K562 (cell line): ENCODE data around the gene LEPR. TPM values are rescaled to one million over a fixed set of nuclear protein-coding genes. Genes with fewer than 3 reads are reported as not detected.

Experiments
- ATAC-seq: fragments of 200-7000 bp; cut with Tn5 transposase; 3 replicates; pipeline ENCODE4 v1.9.1; 2020; ENCODE audit warnings: moderate library complexity
- BruUV-seq: library from RNA; stranded (reverse); fragments of 400-500 nt; replicated peaks from 2 replicates; lab custom pipeline; 2021; lab: Mats Ljungman, UMichigan
- CTCF ChIA-PET: fragments of 300-600 bp; formaldehyde crosslinking; extraction: SDS; loops from one replicate; lab custom pipeline; 2021; ENCODE audit warnings: low intra/inter-chr PET ratio; lab: Yijun Ruan, JAX
- POLR2A ChIA-PET: fragments of 300-600, 350-650 bp; sonication (Branson Sonifier 250); formaldehyde crosslinking; extraction: SDS; loops from one replicate; lab custom pipeline; 2021; ENCODE audit warnings: antibody characterized with exemption, inconsistent platforms; lab: Yijun Ruan, JAX
- DNase-seq, 4 experiments: peaks; one replicate each; pipeline versions ENCODE4 v3.0.0 to v3.0.0-alpha.2; 2011 to 2018; ENCODE audit warnings: low spot score in 3 of 4, mixed read lengths in 3 of 4; ENCODE audit errors: extremely low read depth in 1 of 4
- FAIRE-seq: peaks from 2 replicates; lab custom pipeline; 2011; peaks lifted over from hg19 to GRCh38; lab: Jason Lieb, UNC
- H2AFZ ChIP-seq: 2 replicates; pipeline ENCODE4 v1.6.0; 2011; ENCODE audit warnings: low read depth, low read length, control low read depth, inconsistent platforms
- H3K27ac ChIP-seq: fragments of 200-600 bp; 3 replicates; pipeline ENCODE4 v1.8.0; 2011; ENCODE audit warnings: low read depth, mild to moderate bottlenecking, control low read depth, inconsistent platforms, low read length, moderate library complexity, mixed read lengths; ENCODE audit errors: extremely low read depth
- H3K27me3 ChIP-seq, 2 experiments: fragments of 300-600 bp in 1 of 2; 2 replicates in 1 of 2; 3 replicates in 1 of 2; pipeline versions ENCODE4 v1.6.0 to v1.8.0; 2011; ENCODE audit warnings: inconsistent platforms in 2 of 2, low read length in 2 of 2, mild to moderate bottlenecking in 1 of 2, mixed read lengths in 1 of 2, moderate library complexity in 1 of 2; ENCODE audit not compliant: control insufficient read depth in 2 of 2, insufficient read depth in 2 of 2
- H3K36me3 ChIP-seq: fragments of 300-600 bp; 3 replicates; pipeline ENCODE4 v1.8.0; 2011; ENCODE audit warnings: mild to moderate bottlenecking, low read length, inconsistent platforms; ENCODE audit not compliant: control insufficient read depth, insufficient read depth
- H3K4me1 ChIP-seq, 2 experiments: fragments of 200-600 bp in 1 of 2; replicated peaks in 1 of 2; 2 replicates in 1 of 2; 3 replicates in 1 of 2; pipeline versions ENCODE4 v1.5.1 to v1.8.0; 2011; ENCODE audit warnings: inconsistent platforms in 2 of 2, low read length in 2 of 2, mild to moderate bottlenecking in 1 of 2, mixed read lengths in 1 of 2, moderate library complexity in 1 of 2; ENCODE audit not compliant: control insufficient read depth in 2 of 2, insufficient read depth in 2 of 2
- H3K4me2 ChIP-seq: 2 replicates; pipeline ENCODE4 v1.6.1; 2011; ENCODE audit warnings: low read length, control low read depth, inconsistent platforms, mixed read lengths; ENCODE audit not compliant: insufficient read depth
- H3K4me3 ChIP-seq: fragments of 200-600 bp; sonication (generic), shearing (Covaris generic); 2 replicates; pipeline ENCODE4 v1.5.1; 2016; ENCODE audit warnings: control low read depth, inconsistent platforms
- H3K79me2 ChIP-seq: fragments of 200-600 bp; 3 replicates; pipeline ENCODE4 v1.8.0; 2011; ENCODE audit warnings: low read length, inconsistent platforms; ENCODE audit not compliant: control insufficient read depth, insufficient read depth
- H3K9ac ChIP-seq, 2 experiments: 2 replicates each; pipeline versions ENCODE4 v1.6.0 to v1.6.1; 2011; ENCODE audit warnings: low read depth in 2 of 2, low read length in 2 of 2, control low read depth in 1 of 2, inconsistent platforms in 1 of 2, mild to moderate bottlenecking in 1 of 2, mixed read lengths in 1 of 2; ENCODE audit not compliant: insufficient read depth in 1 of 2
- H3K9me1 ChIP-seq: one replicate; pipeline ENCODE4 v1.6.0; 2011; ENCODE audit warnings: inconsistent platforms, mild to moderate bottlenecking, low read length, moderate library complexity; ENCODE audit not compliant: control insufficient read depth, insufficient read depth
- H3K9me3 ChIP-seq: replicated peaks from 2 replicates; pipeline ENCODE4 v1.5.1; 2011; ENCODE audit warnings: low read depth, low read length, inconsistent platforms; ENCODE audit not compliant: control insufficient read depth, insufficient read depth
- H4K20me1 ChIP-seq: replicated peaks from 2 replicates; pipeline ENCODE4 v1.6.1; 2011; ENCODE audit warnings: low read length, inconsistent platforms, mixed read lengths; ENCODE audit not compliant: control insufficient read depth, insufficient read depth
- KLF10 ChIP-seq: fragments of 250-450 bp; sonication (Bioruptor Pico); IDR thresholded peaks from 2 replicates; pipeline ENCODE4 v1.6.1; 2021; ENCODE audit warnings: matching md5 sums
- NFIC ChIP-seq: fragments of 450-650 bp; IDR thresholded peaks from 2 replicates; pipeline ENCODE4 v1.6.1; 2017; ENCODE audit warnings: mild to moderate bottlenecking, inconsistent platforms
- POLR2A ChIP-seq: fragments of 450-650 bp; conservative IDR thresholded peaks from 2 replicates; pipeline ENCODE4 v1.6.1; 2016
- POLR2H ChIP-seq: IDR thresholded peaks from 2 replicates; pipeline ENCODE4 v1.6.1; 2016; ENCODE audit warnings: missing genetic modification characterization, low read depth, mild to moderate bottlenecking, control low read depth, missing compliant biosample characterization, moderate library complexity
- RB1 ChIP-seq: fragments of 450-650 bp; IDR thresholded peaks from 2 replicates; pipeline ENCODE4 v1.6.1; 2017; ENCODE audit warnings: low read depth, mild to moderate bottlenecking
- RFX5 ChIP-seq: IDR thresholded peaks from 2 replicates; pipeline ENCODE4 v1.6.1; 2011; ENCODE audit warnings: low read depth, mild to moderate bottlenecking, improper control_type of control experiment, low read length
- TOE1 ChIP-seq, 2 experiments: fragments of 450-650 bp in 1 of 2; sonication (generic) in 1 of 2; formaldehyde crosslinking in 1 of 2; IDR thresholded peaks; 2 replicates each; pipeline versions ENCODE4 v1.7.1 to v1.8.0; 2016 to 2022; ENCODE audit warnings: borderline replicate concordance in 2 of 2, mild to moderate bottlenecking in 2 of 2, antibody characterized with exemption in 1 of 2, inconsistent platforms in 1 of 2, low read depth in 1 of 2, missing genetic modification reagents in 1 of 2, moderate library complexity in 1 of 2
- ZNF778 ChIP-seq: fragments of 450-650 bp; formaldehyde crosslinking; IDR thresholded peaks from 2 replicates; pipeline ENCODE4 v1.4.0; 2020; ENCODE audit warnings: mild to moderate bottlenecking, moderate library complexity
- WGBS: fragments of 100-300 bp; shearing (Covaris generic); methylation state at CpG from one replicate; pipeline ENCODE4 v1.1.6; 2016; ENCODE audit warnings: low coverage, mixed read lengths; ENCODE audit not compliant: insufficient coverage; ENCODE audit errors: missing lambda C conversion rate; 5-methylcytosine and 5-hydroxymethylcytosine counted together
- in situ Hi-C: fragments of 300-500 bp; cut with MboI; formaldehyde crosslinking; loops from 4 replicates; pipeline ENCODE4 v1.15.0; 2018; ENCODE audit warnings: inconsistent platforms, mixed read lengths
- intact Hi-C: fragments of 100-400 bp; cut with micrococcal nuclease; formaldehyde crosslinking; loops from 2 replicates; pipeline ENCODE4 v1.14.2; 2022
- polyA plus RNA-seq, 8 experiments: library from polyadenylated mRNA; depleted of rRNA in 4 of 8; stranded (reverse) in 5 of 8; unstranded in 3 of 8; fragments of >200 nt; fragmentation: Nextera tagmentation in 2 of 8; fragmentation: Illumina TruSeq in 1 of 8; extraction: Ambion mirVana in 2 of 8; extraction: Trizol in 1 of 8; gene quantifications; 2 replicates each; pipeline versions ENCODE4 v1.2.1 to v1.2.3, GENCODE V29; 2011 to 2014; ENCODE audit warnings: inconsistent platforms in 1 of 8, missing spikeins in 1 of 8
- total RNA-seq, 7 experiments: library from RNA; depleted of rRNA in 6 of 7; stranded (reverse); fragments of >200 nt in 6 of 7; fragmentation: Illumina TruSeq in 2 of 7; extraction: Trizol in 2 of 7; gene quantifications; 2 replicates each; pipeline versions ENCODE4 v1.2.1 to v1.2.3, GENCODE V29; 2011 to 2021; ENCODE audit warnings: low replicate concordance in 1 of 7

The LEPR gene
- total and polyA plus RNA-seq, 9 of the 15 experiments (the other 6 are each of a cell fraction or from before 2014, with no cell fraction given), result 12.2 to 111 (median 43.1) TPM

DNA sequence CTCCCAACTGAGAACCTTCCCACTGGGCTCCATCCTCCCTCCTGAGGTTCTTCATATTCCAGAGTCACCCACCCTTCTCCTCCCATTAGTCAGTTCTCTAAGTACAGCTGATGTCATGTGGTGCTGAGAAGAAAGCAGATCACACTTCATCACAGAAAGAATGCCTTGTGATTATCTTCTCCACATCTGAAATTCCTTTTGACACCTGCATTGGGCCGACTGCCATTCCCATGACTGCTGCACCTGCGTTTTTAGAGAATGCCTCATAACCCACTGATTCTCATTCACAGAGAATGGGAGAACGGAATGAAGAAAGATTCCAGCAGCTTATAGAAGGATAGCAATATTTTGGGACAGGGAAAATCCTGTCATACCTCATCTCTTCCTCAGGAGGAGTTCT, 14.3 kb downstream of the LEPR start:
- no peak overlapping the region for H3K4me3 ChIP-seq
- peaks cover 6 to 11% of the 10 kb centered on the region in 2 experiments; a peak in 4 of 5 replicates for H3K4me1 ChIP-seq
- TF ChIP-seq RB1, result no peak
- TF ChIP-seq POLR2A, result peak; percentile 39; the same call in 1 of the 2 replicates
- TF ChIP-seq, all 486 proteins: peak for 1
- no peaks in the 10 kb centered on the region for H3K9me3 ChIP-seq
- ChIA-PET POLR2A (interaction anchor here (0.6 to 0.9 kb wide), 3 partner anchors 16 to 106 kb away, joined by 3 read pairs; no protein-coding TSS in a partner anchor), CTCF (no interaction called here)
- peaks cover 62% of the 10 kb centered on the region for H3K36me3 ChIP-seq
- FAIRE-seq (no peak), DNase-seq (no peak), ATAC-seq (no peak)
- no peak overlapping the region for H2AFZ ChIP-seq
- no peak overlapping the region for H3K9ac ChIP-seq
- no peak overlapping the region for H3K4me2 ChIP-seq
- H3K79me2 ChIP-seq, result peaks cover 39% of the 10 kb centered on the region
- H4K20me1 ChIP-seq, result no peaks in the 10 kb centered on the region
- WGBS, result 84% methylated on average over 3 of the region's 3 CpGs
- no peak overlapping the region for H3K27ac ChIP-seq
- no TSS peak for BruUV-seq
- intact Hi-C loops, result loop anchor here (5.0 to 10.0 kb wide), 2 partner anchors 93 to 520 kb away; no protein-coding TSS in a partner anchor
- in situ Hi-C loops, result loop anchor here (10.0 kb wide), 1 partner anchor 260 kb away; no protein-coding TSS in a partner anchor
- no peaks in the 10 kb centered on the region for H3K27me3 ChIP-seq
- H3K9me1 ChIP-seq, result no peaks in the 10 kb centered on the region

- peaks cover 9 to 18% of the 10 kb centered on the region in 2 experiments; a peak in 4 of 5 replicates for H3K4me1 ChIP-seq
- TF ChIP-seq ZNF778 (CRISPR knock-in tag) (no peak), TOE1 (IDR thresholded peaks at IDR 0.05; ENCODE audit: borderline replicate concordance) (no peak), TOE1 (CRISPR knock-in tag; IDR thresholded peaks at IDR 0.05; ENCODE audit: borderline replicate concordance, low read depth) (no peak), KLF10 (CRISPR knock-in tag) (no peak), RFX5 (no peak), POLR2H (no peak), NFIC (no peak)
- no peak for FAIRE-seq
These were observed 15.5 kb downstream of the LEPR start for GRCh38 chr1:65435987-65436386.

More at GRCh38 chr1:65435987-65436386, 15.5 kb downstream of the LEPR start:
- Histone ChIP-seq H3K9me1 (no peaks in the 10 kb centered on the region), H3K27ac (no peak overlapping the region), H3K9ac (no peak overlapping the region), H2AFZ (no peak overlapping the region), H3K9me3 (no peaks in the 10 kb centered on the region), H3K4me3 (no peak overlapping the region), H3K4me2 (no peak overlapping the region), H4K20me1 (no peaks in the 10 kb centered on the region), H3K36me3 (peaks cover 49% of the 10 kb centered on the region), H3K27me3 (no peaks in the 10 kb centered on the region), H3K79me2 (peaks cover 26% of the 10 kb centered on the region; the same call in 2 of the 3 replicates)
- ChIA-PET POLR2A (interaction anchor here (1.1 kb wide), 1 partner anchor 70 kb away, joined by 5 read pairs; no protein-coding TSS in a partner anchor), CTCF (no interaction called here)
- no TSS peak for BruUV-seq
- DNase-seq (no peak), ATAC-seq (no peak)
- WGBS, result 97% methylated on average over 2 of the region's 2 CpGs
- intact Hi-C loops, result loop anchor here (10.0 kb wide), 1 partner anchor 519 kb away; no protein-coding TSS in a partner anchor
- in situ Hi-C loops, result loop anchor here (10.0 kb wide), 1 partner anchor 259 kb away; no protein-coding TSS in a partner anchor
